ENCODE data around the gene TRA2A. TPM values are rescaled to one million over a fixed set of nuclear protein-coding genes. Genes with fewer than 3 reads are reported as not detected.
A peak's percentile ranks its signal among the peaks of the same experiment; 100 is the strongest.

Gene TRA2A
- total and polyA plus RNA-seq, 2 of the 13 experiments (the other 11 are each of a cell fraction or from before 2014, with no cell fraction given), result 39.1 to 41.6 TPM

DNA sequence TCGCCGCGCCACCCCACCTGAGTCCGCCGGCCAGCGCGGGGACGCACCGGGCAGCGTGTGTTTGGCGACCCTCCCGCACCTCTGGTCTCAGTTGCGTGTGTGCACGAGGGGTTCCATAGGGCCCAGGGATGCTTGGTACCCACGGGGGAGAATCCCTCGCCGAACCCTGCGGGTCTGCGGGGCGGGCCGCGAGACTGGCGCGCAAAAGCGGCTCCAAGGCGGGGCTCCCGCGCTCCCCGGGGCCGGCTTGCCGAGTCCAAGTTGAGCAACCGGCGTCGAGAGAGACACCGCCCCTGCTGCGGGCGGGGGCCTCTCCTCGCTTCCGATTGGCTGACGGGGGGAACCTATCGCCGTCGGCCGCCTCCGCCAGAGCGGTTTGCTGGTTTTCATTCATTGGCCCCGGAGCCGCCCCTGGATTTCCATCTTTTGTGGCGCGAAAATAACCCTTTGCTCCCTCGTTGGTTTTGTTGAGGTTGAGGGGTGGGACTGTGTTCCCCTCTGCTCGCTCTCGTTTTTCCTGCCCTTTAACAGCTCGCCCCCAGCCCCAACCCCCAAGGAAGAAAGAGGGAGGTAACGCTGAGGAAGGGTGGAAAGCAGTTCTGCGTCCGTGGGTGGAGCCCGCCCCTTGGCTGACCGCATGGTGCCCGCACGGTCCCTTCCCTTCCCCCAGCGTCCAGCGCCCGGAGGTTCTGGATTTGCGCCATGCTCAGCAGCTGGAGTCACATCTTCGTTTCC is 57.5 kb downstream of the TRA2A start (continued):
- TF ChIP-seq, protein P1, sequence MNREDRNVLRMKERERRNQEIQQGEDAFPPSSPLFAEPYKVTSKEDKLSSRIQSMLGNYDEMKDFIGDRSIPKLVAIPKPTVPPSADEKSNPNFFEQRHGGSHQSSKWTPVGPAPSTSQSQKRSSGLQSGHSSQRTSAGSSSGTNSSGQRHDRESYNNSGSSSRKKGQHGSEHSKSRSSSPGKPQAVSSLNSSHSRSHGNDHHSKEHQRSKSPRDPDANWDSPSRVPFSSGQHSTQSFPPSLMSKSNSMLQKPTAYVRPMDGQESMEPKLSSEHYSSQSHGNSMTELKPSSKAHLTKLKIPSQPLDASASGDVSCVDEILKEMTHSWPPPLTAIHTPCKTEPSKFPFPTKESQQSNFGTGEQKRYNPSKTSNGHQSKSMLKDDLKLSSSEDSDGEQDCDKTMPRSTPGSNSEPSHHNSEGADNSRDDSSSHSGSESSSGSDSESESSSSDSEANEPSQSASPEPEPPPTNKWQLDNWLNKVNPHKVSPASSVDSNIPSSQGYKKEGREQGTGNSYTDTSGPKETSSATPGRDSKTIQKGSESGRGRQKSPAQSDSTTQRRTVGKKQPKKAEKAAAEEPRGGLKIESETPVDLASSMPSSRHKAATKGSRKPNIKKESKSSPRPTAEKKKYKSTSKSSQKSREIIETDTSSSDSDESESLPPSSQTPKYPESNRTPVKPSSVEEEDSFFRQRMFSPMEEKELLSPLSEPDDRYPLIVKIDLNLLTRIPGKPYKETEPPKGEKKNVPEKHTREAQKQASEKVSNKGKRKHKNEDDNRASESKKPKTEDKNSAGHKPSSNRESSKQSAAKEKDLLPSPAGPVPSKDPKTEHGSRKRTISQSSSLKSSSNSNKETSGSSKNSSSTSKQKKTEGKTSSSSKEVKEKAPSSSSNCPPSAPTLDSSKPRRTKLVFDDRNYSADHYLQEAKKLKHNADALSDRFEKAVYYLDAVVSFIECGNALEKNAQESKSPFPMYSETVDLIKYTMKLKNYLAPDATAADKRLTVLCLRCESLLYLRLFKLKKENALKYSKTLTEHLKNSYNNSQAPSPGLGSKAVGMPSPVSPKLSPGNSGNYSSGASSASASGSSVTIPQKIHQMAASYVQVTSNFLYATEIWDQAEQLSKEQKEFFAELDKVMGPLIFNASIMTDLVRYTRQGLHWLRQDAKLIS (CRISPR knock-in tag; IDR thresholded peaks at IDR 0.05), result peak; percentile 82; the same call in 1 of the 2 replicates
- peak; percentile 70; the same call in 1 of the 2 replicates for TF ChIP-seq RNF2 (conservative IDR thresholded peaks at IDR 0.05; ENCODE audit: low read depth)
- TF ChIP-seq, protein P2, sequence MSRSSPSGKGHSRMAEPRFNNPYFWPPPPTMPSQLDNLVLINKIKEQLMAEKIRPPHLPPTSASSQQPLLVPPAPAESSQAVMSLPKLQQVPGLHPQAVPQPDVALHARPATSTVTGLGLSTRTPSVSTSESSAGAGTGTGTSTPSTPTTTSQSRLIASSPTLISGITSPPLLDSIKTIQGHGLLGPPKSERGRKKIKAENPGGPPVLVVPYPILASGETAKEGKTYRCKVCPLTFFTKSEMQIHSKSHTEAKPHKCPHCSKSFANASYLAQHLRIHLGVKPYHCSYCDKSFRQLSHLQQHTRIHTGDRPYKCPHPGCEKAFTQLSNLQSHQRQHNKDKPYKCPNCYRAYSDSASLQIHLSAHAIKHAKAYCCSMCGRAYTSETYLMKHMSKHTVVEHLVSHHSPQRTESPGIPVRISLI (CRISPR knock-in tag; IDR thresholded peaks at IDR 0.05; ENCODE audit: borderline replicate concordance), result peak; percentile 48; the same call in 1 of the 2 replicates
- peak; percentile 82 for TF ChIP-seq ATF7-NPFF (CRISPR knock-in tag; IDR thresholded peaks at IDR 0.05; ENCODE audit: low read depth)
- peak; percentile 25; the same call in 1 of the 2 replicates for TF ChIP-seq ZNF264 (CRISPR knock-in tag; IDR thresholded peaks at IDR 0.05)
- TF ChIP-seq, protein P3, sequence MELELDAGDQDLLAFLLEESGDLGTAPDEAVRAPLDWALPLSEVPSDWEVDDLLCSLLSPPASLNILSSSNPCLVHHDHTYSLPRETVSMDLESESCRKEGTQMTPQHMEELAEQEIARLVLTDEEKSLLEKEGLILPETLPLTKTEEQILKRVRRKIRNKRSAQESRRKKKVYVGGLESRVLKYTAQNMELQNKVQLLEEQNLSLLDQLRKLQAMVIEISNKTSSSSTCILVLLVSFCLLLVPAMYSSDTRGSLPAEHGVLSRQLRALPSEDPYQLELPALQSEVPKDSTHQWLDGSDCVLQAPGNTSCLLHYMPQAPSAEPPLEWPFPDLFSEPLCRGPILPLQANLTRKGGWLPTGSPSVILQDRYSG (CRISPR knock-in tag; IDR thresholded peaks at IDR 0.05), result peak; percentile 39; the same call in 1 of the 2 replicates
- no peak for TF ChIP-seq ATF1 (CRISPR knock-in tag; IDR thresholded peaks at IDR 0.05)
- TF ChIP-seq MED8 (CRISPR knock-in tag; IDR thresholded peaks at IDR 0.05; ENCODE audit: insufficient replicate concordance), result no peak
- peak; percentile 93 for TF ChIP-seq HDAC1 (CRISPR knock-in tag; IDR thresholded peaks at IDR 0.05)
- TF ChIP-seq FOXK2 (IDR thresholded peaks at IDR 0.05), result 0 out of 2 replicates have a peak, but pooled peaks have one; percentile 10
- peak; percentile 62; the same call in 1 of the 2 replicates for TF ChIP-seq HOXA3 (CRISPR knock-in tag; IDR thresholded peaks at IDR 0.05)
- TF ChIP-seq ZNF230 (CRISPR knock-in tag; IDR thresholded peaks at IDR 0.05), result peak; percentile 66
- TF ChIP-seq ETV6 (CRISPR knock-in tag; conservative IDR thresholded peaks at IDR 0.05), result peak; percentile 50; the same call in 1 of the 2 replicates
- TF ChIP-seq MYC (CRISPR knock-in tag; IDR thresholded peaks at IDR 0.05; ENCODE audit: borderline replicate concordance), result peak; percentile 98
- no peak; the same call in 1 of the 2 replicates for TF ChIP-seq ZFP37 (CRISPR knock-in tag; IDR thresholded peaks at IDR 0.05; ENCODE audit: borderline replicate concordance)
- TF ChIP-seq ARID2 (CRISPR knock-in tag; IDR thresholded peaks at IDR 0.05; ENCODE audit: borderline replicate concordance), result peak; percentile 79
- TF ChIP-seq RARG (CRISPR knock-in tag; IDR thresholded peaks at IDR 0.05; ENCODE audit: low read depth), result no peak; the same call in 1 of the 2 replicates
- TF ChIP-seq EEA1 (CRISPR knock-in tag; IDR thresholded peaks at IDR 0.05; ENCODE audit: borderline replicate concordance), result peak; percentile 66; the same call in 1 of the 2 replicates
- TF ChIP-seq POLR2G (IDR thresholded peaks at IDR 0.05; ENCODE audit: low read depth, low read length), result peak; percentile 86
- no peak; the same call in 1 of the 2 replicates for TF ChIP-seq FOXJ3 (CRISPR knock-in tag; IDR thresholded peaks at IDR 0.05; ENCODE audit: borderline replicate concordance)
- TF ChIP-seq ZNF263 (CRISPR knock-in tag; IDR thresholded peaks at IDR 0.05), result peak; percentile 10; the same call in 1 of the 2 replicates
- TF ChIP-seq, protein P4, sequence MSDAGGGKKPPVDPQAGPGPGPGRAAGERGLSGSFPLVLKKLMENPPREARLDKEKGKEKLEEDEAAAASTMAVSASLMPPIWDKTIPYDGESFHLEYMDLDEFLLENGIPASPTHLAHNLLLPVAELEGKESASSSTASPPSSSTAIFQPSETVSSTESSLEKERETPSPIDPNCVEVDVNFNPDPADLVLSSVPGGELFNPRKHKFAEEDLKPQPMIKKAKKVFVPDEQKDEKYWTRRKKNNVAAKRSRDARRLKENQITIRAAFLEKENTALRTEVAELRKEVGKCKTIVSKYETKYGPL (CRISPR knock-in tag; IDR thresholded peaks at IDR 0.05), result no peak
- peak; percentile 71; the same call in 1 of the 2 replicates for TF ChIP-seq ZFP90 (CRISPR knock-in tag; IDR thresholded peaks at IDR 0.05; ENCODE audit: borderline replicate concordance)
- no peak; the same call in none of the 2 replicates for TF ChIP-seq NCOA1 (CRISPR knock-in tag; IDR thresholded peaks at IDR 0.05)

All from HepG2 (cell line).